Peyer's patch (tissue), 4 donors: ENCODE results near the gene CLSTN1. TPM values are rescaled to one million over a fixed set of nuclear protein-coding genes. Genes with fewer than 3 reads are reported as not detected.

Experiments
- DNase-seq, 3 donors: peaks; one replicate each; pipeline ENCODE4 v3.0.0-alpha.2; 2017 to 2019
- H3K27ac ChIP-seq, 4 donors: fragments of 200-600 bp; sonication (generic); one replicate each; pipeline ENCODE4 v1.5.1; 2016 to 2019
- H3K27me3 ChIP-seq, 2 donors: fragments of 200-600 bp; sonication (generic); one replicate each; pipeline ENCODE4 v1.5.1; 2019
- H3K36me3 ChIP-seq, 3 donors: fragments of 200-600 bp; sonication (generic); one replicate each; pipeline ENCODE4 v1.5.1; 2016 to 2019
- H3K4me1 ChIP-seq, 4 donors: fragments of 200-600 bp; sonication (generic); one replicate each; pipeline ENCODE4 v1.5.1; 2016 to 2019
- H3K4me3 ChIP-seq, 4 donors: fragments of 200-600 bp; sonication (generic); 1 replicate in 3 of 4; 2 replicates in 1 of 4; pipeline ENCODE4 v1.5.1; 2016 to 2019; ENCODE audit warnings: mild to moderate bottlenecking in 1 of 4
- H3K9me3 ChIP-seq, 4 donors: fragments of 200-600 bp; sonication (generic); one replicate each; pipeline ENCODE4 v1.5.1; 2016 to 2019; ENCODE audit warnings: mild to moderate bottlenecking in 1 of 4
- POLR2A ChIP-seq, 2 donors: fragments of 450-650 bp; IDR thresholded peaks; one replicate each; pipeline ENCODE4 v1.5.1; 2017; ENCODE audit warnings: antibody characterized with exemption in 2 of 2, mild to moderate bottlenecking in 2 of 2, moderate library complexity in 2 of 2
- total RNA-seq, 4 donors: library from RNA; depleted of rRNA; stranded (reverse); fragments of >200 nt; gene quantifications; one replicate each; pipeline ENCODE4 v1.1.0, GENCODE V29; 2016
- TF ChIP-seq, protein P1 (sequence below), 6 experiments: fragments of 450-650 bp in 4 of 6; fragments of 200-600 bp in 2 of 6; sonication (generic) in 1 of 6; IDR thresholded peaks; one replicate each; pipeline ENCODE4 v1.5.1; 2017 to 2019; ENCODE audit warnings: antibody characterized with exemption in 6 of 6, mild to moderate bottlenecking in 3 of 6, moderate library complexity in 1 of 6

Gene CLSTN1
- total RNA-seq, 4 donors from 2014 or later: 47.9 to 107 (median 103) TPM

DNA sequence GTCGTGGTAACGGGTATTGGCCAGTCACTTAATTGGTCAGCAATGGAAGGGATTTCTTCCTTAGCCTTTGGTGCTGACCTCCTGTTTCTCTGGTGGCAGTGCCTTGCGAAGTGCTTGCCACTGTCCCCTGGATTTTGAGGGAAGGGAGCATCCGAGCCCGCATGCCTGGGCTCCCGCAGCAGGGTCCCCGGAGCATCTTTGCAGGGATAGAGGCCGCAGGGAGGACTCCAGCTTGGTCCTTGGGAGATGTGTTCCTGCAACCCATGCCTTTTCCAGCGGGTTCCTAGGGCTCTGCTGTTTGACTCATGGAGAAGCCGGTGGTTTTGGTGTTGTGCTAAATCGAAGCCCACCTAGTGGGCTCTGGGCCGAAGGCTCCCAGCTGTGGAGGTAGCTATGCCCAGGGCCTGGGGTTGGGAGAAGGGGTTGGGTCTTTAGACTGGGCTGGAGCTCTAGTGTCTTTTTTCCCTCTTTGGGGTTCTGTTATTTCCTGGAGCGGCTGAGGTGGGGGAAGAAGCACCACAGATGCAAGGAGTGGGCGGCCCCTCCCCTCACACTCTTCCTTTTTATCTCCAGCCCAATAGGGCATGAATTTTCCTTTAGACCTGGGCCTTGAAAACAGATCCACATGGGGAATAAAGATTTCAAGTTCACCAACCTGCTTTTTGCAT, 133.2 kb downstream of the CLSTN1 start:
- Histone ChIP-seq H3K36me3 (no peaks in the 10 kb centered on the region), H3K4me1 (peaks cover 6 to 39% (median 23%) of the 10 kb centered on the region in 4 donors), H3K27me3 (no peaks in the 10 kb centered on the region), H3K4me3 (peak overlapping the region in 1 of 4 donors; percentile 86), H3K27ac (peak overlapping the region in 1 of 4 donors; percentile 13), H3K9me3 (peaks cover 0 to 4% (median 0%) of the 10 kb centered on the region in 4 donors)
- no peak for DNase-seq
- TF ChIP-seq, protein P1, sequence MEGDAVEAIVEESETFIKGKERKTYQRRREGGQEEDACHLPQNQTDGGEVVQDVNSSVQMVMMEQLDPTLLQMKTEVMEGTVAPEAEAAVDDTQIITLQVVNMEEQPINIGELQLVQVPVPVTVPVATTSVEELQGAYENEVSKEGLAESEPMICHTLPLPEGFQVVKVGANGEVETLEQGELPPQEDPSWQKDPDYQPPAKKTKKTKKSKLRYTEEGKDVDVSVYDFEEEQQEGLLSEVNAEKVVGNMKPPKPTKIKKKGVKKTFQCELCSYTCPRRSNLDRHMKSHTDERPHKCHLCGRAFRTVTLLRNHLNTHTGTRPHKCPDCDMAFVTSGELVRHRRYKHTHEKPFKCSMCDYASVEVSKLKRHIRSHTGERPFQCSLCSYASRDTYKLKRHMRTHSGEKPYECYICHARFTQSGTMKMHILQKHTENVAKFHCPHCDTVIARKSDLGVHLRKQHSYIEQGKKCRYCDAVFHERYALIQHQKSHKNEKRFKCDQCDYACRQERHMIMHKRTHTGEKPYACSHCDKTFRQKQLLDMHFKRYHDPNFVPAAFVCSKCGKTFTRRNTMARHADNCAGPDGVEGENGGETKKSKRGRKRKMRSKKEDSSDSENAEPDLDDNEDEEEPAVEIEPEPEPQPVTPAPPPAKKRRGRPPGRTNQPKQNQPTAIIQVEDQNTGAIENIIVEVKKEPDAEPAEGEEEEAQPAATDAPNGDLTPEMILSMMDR (IDR thresholded peaks at IDR 0.05): no peak
- TF ChIP-seq POLR2A (IDR thresholded peaks at IDR 0.05): no peak

DNA sequence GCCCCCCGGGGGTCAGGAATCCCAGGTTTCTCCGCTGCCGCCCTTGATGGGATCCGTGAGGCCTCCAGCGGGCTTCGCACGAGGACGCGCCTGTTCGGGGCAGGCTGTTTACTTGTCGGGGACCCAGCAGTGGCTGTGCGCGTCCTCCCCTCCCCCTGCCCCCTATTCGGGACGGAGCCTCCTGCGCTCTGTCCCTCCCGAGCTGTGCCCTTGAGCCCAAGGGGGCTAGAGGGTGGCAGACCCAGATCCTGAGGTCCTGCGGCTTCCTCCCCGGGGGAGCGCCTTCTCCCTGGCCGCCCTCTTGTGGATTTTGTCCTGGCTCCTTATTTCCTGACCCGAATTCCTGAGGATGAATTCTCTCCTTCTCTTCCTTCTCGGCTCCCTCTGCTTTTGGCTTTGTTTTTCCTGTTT, 133.8 kb downstream of the CLSTN1 start:
- Histone ChIP-seq H3K27ac (peak overlapping the region; percentile 7 to 87 (median 22)), H3K9me3 (peaks cover 0 to 4% (median 0%) of the 10 kb centered on the region in 4 donors), H3K4me1 (peaks cover 6 to 39% (median 23%) of the 10 kb centered on the region in 4 donors), H3K27me3 (no peaks in the 10 kb centered on the region), H3K4me3 (peak overlapping the region; percentile 48 to 86 (median 66)), H3K36me3 (no peaks in the 10 kb centered on the region)
- TF ChIP-seq, protein P1 (IDR thresholded peaks at IDR 0.05): no peak
- no peak for TF ChIP-seq POLR2A (IDR thresholded peaks at IDR 0.05)
- peak in 2 of 3 donors; percentile 52 to 59 for DNase-seq

DNA sequence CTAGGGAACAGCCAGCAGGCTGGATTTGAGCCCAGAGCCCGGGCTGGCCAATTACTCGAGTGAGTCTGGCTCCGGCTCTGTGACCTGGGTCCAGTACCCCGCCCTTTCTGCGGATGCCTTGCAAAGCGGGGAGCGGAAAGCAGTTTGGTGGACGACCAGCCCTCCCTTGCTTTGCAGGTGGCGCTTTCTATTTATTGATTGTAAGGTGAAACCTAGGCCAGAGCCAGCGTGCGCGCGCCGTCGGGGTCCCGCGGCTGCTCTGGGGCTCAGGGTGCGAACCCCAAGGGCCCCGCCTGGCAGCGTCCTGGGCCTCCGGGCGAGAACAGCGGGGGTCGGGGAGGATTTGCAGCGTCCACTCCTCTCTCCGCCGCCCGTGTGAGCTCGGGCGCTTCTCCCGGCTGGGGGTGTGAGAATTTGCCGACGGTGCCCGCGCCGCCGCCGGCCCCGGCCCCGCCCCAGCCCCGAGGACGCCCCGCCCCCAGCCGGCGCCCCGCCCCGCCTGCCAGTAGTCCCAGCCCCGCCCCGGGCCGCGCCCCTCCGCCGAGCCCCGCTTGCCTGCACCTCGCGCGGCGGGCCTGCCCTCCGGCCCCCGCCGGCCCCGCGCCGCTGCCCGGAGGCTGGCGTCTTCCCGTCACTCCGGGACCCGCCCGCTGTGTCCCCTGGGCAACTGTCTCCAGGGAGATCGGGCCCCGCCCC, 134.6 kb downstream of the CLSTN1 start:
- no peaks in the 10 kb centered on the region for H3K36me3 ChIP-seq
- H3K27me3 ChIP-seq: no peaks in the 10 kb centered on the region
- peak overlapping the region; percentile 48 to 86 (median 66) for H3K4me3 ChIP-seq
- peaks cover 0 to 4% (median 0%) of the 10 kb centered on the region in 4 donors for H3K9me3 ChIP-seq
- no peak for TF ChIP-seq POLR2A (IDR thresholded peaks at IDR 0.05)
- TF ChIP-seq, protein P1 (IDR thresholded peaks at IDR 0.05): no peak
- peak; percentile 89 to 93 (median 92) for DNase-seq
- peaks cover 6 to 39% (median 23%) of the 10 kb centered on the region in 4 donors for H3K4me1 ChIP-seq
- H3K27ac ChIP-seq: peak overlapping the region in 3 of 4 donors; percentile 13 to 87 (median 32)

DNA sequence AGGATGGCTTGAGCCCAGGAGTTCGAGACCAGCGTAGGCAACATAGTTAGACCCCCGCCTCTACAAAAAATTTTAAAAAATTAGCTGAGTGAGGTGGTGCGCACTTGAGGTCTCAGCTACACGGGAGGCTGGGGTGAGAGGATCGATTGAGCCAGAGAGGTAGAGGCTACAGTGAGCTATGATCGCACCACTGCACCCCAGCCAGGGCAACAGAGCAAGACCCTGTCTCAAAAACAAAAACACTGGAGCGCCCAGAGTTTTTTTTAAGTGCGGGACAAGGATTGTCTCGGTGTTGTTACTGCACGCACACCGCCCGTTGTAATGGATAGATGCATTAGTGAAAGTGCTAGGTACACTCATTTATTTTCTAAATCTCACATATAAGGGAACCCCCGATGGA, 135.2 kb downstream of the CLSTN1 start:
- no peaks in the 10 kb centered on the region for H3K27me3 ChIP-seq
- peak overlapping the region; percentile 48 to 86 (median 66) for H3K4me3 ChIP-seq
- peaks cover 0 to 4% (median 0%) of the 10 kb centered on the region in 4 donors for H3K9me3 ChIP-seq
- peak overlapping the region in 2 of 4 donors; percentile 32 to 87 for H3K27ac ChIP-seq
- H3K4me1 ChIP-seq: peaks cover 6 to 39% (median 23%) of the 10 kb centered on the region in 4 donors
- TF ChIP-seq, protein P1 (IDR thresholded peaks at IDR 0.05): no peak
- no peak for TF ChIP-seq POLR2A (IDR thresholded peaks at IDR 0.05)
- no peak for DNase-seq
- H3K36me3 ChIP-seq: no peaks in the 10 kb centered on the region

DNA sequence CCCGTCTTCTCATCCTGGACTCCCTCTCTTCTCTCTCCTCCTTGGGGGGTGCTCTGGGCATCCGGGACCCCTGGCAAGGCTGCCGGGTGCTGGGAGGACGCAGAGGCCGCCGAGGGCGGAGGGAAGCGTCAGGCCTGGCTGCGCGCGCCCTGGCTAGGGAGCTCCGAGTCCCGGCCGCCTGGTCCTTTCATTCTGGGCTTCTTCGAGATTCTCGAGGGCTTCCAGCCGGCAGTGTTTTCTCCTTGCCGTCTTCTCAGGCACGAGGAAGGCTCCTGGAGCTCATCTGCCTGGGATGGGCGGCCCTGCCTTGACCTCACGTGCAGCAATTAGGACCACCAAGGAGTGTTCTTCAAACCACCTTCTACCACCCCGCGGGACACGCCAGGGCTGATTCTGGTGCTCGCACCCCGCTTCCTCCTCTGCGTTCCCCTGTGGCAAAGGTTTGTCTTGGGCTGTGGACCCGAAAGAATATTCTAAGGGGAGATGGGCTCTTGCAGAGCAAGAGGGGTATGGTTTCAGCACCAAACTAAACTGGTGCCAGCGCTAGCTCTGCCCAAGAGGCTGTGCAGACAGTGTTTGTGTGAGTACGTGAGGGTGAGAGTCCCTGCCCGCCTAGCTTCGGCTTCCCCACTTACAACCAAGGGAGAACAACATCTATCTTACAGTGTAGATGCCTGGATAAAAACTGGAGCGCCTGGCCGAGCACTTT, 135.7 kb downstream of the CLSTN1 start:
- Histone ChIP-seq H3K27me3 (no peaks in the 10 kb centered on the region), H3K27ac (peak overlapping the region in 3 of 4 donors; percentile 28 to 87 (median 44)), H3K36me3 (no peaks in the 10 kb centered on the region), H3K4me1 (peaks cover 6 to 39% (median 23%) of the 10 kb centered on the region in 4 donors), H3K9me3 (peaks cover 0 to 4% (median 0%) of the 10 kb centered on the region in 4 donors), H3K4me3 (peak overlapping the region; percentile 48 to 86 (median 56))
- no peak for TF ChIP-seq POLR2A (IDR thresholded peaks at IDR 0.05)
- TF ChIP-seq, protein P1 (IDR thresholded peaks at IDR 0.05): no peak
- DNase-seq: peak in 1 of 3 donors; percentile 29
